NCI-H1092 (cell line): ENCODE measurements around the gene NQO1.

Source experiments
- DNase-seq: peaks from one replicate; lab custom pipeline; 2025; lab: John Stamatoyannopoulos, UW

NQO1 gene

DNA sequence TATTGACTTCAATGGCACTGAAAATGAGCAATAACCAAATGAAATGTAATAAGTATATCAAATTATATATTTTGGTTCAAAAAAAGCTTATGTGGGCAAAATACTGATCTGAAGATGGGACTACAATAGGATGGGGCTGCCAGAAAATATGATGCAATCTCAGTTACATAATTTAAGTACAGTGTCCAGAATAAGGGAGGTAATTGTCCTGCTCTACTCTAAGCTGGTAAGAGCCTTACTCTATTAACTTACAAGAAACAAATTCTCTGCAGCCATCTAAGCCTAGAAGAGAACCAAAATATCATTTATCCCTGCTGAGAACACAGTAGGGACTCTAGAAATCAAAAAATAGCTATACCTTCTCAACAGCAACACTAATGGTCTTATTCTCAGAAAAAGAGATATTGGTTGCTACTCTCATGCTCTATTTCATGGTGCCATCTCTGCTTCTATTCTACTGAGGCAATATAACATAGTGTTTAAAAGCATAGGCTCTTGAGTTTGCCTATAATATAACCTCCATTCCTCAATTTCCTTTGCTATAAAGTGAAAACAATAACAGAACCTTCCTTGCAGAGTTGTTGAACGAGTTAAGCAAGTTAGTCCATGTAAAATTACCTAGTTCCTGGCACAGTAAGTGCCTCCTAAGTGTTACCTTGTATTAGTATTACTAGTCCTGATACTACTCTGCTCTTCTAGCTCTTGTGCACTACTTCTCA, 19.9 kb downstream of the NQO1 start:
- DNase-seq: no peak

DNA sequence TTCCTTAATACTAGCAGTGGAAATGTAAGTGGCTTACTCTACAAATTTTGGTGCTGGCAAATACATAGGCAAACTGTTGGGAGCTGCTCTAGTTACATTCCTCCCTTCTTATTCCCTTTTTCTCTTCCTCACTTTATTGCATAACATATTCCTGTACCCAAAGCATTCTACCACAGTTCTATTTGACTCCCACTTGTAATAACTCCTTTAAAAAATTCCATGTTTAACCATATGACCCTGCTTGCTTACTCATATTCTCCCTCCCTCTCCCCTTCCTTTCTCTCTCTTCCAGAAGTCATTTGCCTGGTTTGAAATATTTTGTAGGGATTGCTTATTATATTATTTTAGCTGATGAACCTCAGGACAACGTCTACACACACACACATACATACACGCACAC, 22.7 kb downstream of the NQO1 start:
- DNase-seq: no peak

DNA sequence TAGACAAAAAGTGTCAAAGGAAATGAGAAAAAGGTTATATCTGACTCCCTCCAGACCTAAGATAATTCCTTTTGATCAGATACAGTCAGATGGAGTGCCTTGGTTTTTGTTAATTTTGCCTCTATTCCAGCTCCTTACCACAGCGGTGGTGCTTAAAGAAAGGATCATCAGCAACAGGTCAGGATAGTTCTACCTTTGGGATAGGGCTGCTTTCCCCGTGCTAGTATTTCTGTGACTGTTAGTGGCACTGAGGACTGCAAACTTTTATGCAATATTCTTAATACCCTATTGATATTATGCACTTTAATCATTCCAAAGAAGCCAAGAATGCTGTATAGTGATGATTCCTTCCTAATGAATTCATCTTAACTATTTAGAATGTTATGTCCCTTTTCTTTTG, 24.5 kb downstream of the NQO1 start:
- DNase-seq: no peak

DNA sequence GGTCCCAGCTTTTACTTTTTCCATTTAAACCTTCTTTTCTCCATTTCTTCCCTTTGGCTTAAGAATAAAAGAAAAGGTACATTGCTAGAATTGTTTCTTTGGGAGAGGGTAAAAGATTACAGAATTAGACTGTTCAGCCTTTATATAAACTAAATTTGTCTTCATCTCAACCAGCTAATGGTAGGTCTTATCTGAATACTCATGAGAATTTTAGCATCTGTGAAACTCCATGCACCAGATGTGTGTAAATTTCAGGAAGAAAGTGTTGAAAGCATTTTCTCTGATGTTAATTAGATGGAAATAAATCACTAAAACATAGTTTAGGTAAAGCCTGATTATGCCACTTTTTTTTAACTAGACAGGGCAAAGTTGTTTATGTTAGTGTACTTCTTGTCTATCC, 24.9 kb downstream of the NQO1 start:
- no peak for DNase-seq

DNA sequence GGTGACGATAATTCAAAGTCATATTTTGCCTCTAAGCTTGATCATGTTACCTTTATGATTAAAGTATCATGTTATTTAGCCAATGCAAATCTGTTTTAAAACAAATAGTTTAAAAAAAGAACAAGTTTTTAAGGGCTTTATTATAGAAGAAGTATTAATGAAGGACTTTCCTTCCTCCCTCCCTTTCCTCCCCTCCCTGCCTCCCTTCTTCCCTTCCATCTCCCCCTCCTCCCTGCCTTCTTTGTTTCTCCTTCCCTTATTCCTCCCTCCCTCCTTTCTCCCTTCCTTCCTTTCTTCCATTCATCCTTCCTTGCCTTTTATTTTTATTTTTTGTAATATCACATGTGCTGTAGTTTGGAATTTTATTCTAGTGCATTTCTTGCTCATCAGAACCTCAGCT, 26.4 kb downstream of the NQO1 start:
- DNase-seq: no peak

DNA sequence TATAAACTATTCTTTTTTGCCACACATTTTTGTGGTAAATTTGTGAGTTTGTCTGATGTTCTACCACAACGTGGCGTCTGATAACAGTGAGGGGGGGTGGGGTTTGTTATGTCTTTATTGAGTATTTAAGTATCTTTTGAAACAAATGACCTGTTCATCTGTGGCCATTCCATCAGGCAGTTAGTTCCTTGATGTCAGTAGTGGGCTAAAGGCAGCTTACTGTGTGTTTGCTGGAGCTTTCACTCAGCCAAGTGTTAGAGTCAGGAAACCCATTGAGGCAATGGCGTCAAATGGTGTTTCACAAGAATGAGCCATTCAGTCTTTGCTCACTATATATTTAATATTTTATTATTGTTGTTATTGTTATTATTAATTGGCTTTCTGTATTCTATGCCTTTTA, 28.0 kb downstream of the NQO1 start:
- no peak for DNase-seq

DNA sequence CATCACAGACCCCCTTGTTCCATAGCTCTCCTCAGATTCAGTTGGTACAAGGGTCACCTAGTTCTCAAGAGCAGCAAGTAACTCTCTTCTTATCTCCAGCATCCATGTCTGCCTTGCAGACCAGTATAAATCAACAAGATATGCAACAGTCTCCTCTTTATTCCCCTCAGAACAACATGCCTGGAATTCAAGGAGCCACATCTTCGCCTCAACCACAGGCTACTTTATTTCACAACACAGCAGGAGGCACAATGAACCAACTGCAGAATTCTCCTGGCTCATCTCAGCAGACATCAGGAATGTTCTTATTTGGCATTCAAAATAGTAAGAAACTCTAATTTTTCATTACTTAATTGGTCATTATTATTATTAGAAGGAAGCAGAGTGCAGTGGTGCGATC, 32.4 kb downstream of the NQO1 start:
- no peak for DNase-seq

DNA sequence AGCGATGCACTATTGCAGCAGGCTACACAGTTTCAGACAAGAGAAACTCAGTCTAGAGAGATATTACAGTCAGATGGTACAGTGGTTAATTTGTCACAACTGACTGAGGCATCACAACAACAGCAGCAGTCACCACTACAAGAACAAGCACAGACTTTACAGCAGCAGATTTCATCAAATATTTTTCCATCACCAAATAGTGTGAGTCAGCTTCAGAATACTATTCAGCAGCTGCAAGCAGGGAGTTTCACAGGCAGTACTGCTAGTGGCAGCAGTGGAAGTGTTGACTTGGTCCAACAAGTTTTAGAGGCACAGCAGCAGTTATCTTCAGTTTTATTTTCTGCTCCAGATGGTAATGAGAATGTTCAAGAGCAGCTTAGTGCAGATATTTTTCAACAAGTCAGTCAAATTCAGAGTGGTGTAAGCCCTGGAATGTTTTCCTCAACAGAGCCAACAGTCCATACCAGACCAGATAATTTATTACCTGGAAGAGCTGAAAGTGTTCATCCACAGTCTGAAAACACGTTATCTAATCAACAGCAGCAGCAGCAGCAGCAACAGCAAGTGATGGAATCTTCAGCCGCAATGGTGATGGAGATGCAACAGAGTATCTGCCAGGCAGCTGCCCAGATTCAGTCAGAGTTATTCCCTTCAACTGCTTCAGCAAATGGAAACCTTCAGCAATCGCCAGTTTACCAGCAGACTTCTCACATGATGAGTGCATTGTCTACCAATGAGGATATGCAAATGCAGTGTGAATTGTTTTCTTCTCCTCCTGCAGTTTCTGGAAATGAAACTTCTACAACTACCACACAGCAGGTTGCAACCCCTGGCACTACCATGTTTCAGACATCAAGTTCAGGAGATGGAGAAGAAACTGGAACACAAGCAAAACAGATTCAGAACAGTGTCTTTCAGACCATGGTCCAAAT, 34.1 kb downstream of the NQO1 start:
- DNase-seq: no peak

DNA sequence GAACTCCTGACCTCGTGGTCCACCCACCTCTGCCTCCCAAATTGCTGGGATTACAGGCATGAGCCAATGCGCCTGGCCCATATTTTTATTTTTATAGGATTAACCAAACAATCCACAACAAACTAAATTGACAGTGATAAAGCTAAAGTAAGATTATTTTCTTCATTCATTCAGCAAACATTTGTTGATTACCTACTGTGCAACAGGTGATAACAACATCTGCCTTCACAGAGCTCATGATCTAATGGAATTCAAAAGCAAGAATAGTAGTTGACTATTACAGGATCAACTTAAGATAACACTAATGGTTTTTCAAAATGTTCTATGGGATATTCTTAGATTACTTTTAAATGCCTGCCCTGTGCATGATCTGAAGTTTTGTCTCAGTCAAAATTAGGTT, 37.8 kb downstream of the NQO1 start:
- no peak for DNase-seq

DNA sequence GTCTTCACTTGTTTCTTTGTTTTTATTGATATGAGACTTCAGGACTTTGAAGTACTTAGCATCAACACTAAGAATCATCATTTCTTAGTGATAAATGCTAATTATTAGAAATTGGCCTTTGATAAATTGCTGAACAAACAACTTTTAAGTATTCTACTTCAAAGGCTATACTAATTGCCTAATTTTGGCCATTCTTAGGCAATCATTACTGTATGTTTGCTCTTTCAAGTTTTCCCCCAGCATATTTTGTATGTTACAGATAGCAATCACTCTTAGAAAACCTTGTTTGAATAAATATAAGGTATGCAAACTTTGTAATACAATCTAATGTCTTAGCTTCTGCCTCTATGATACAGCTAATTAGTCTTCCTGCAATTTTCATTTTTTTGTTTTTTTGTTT, 46.0 kb downstream of the NQO1 start:
- DNase-seq: no peak

DNA sequence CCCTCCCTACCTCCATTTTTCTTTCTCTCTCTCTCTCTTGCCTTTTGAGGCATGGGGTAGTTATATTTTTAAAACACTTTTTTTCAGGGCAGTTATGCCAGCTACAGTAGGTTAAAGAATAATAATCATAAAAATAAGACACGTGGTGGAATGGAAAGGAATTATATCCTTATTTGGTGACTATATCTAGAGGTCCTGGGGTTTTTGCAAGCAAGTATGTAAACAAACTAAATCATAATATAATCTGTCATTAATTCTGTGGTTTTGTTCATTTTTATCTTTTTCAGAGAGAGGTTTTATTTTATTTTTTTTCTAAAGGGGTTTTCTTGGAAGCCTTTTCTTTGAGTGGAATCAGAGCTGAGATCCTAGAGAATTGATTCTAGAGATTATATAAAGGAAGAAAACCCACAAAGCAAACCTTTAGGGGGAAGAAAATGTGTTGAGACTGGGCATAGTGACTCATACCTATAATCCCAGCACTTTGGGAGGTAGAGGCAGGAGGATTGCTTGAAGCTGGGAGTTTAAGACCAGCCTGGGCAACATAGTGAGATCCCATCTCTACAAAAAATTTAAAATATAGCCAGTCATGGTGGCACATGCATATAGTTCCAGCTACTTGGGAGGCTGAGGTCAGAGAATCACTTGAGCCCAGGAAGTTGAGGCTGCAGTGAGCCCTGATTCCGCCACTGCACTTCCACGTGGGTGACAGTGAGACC, 53.2 kb downstream of the NQO1 start:
- no peak for DNase-seq

DNA sequence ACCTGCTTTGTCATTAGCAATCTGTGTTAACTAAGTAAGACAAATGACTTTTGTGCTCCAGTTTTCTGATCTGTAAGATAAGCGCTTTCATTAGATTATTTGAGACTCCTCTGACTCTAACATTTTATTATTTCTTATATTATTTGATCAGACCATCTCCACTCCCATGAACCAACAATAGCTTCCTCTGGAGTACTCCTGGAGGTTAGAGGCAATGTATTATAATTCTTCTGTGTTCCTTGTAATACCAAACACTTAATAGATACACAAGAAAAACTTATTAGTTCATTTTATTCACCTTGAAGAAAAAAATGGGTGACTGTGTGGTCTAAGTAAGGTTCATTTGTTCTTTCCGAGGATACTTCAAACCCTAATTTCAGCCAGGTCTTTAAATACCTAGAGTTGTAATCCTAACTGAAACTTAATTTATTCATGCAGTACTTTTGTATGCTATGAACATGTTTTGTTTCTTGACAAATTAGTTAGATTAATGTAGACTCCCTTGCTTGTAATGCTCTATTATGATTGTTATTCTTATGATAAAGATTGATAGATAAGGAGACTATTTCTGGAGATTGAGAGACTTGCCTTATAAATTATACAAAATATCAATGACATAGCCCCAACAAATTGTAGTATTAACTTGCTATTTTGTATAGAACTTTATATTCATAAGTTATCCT, 53.9 kb downstream of the NQO1 start:
- no peak for DNase-seq

DNA sequence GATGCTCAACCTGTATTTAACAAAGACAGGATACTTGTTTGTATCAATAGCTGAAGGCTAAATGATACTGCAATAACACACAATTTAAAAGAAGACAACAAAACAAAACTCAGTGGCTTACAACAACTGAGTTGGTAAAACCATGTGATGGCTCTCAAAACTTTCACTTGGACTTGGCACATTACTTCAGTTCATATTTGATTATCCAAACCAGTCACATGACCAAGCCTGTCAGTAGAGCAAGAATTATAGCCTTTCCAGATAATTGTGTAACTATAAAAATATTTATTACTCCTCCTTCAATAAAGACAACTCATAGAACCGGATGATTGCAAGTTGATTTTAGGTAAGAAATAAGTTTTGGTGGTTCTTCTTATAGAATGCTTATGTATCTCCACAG, 56.8 kb downstream of the NQO1 start:
- no peak for DNase-seq

DNA sequence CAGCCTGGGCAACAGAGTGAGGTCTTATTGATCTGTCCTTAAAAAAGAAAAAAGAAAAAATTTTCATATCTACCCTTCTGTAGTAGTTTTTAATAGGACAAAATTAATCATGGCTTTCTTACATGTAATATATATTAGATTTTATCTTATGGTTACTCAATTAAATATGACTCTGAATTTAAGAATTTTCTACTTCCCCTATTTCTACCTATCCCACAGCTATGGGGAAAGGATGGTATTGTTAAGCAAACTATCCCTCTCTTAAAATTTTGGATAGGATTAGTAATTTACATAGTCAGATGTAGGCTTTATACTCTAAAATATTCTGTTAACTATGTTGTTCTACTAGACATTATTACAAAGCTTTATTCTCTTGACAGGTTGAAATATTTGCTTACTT, 62.5 kb downstream of the NQO1 start:
- no peak for DNase-seq

DNA sequence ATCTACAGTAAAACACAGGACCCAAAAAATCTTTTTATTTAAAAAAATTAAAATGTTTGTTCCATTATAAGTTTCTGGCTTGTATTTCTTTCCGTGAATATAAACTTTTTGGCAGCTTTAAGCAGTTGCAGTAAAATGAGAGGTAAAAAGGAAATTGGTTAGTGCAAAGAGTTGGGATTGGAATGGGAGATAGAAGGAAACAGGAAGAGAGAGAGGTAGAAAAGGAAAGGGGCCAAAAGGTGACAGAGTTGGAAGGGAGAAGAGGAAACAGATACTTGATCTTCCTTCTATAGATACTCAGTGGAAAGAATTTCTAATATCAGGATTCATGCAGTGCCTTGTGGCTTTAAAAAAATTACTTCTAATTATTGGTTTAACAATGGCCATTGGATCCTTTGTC, 63.5 kb downstream of the NQO1 start:
- DNase-seq: no peak

DNA sequence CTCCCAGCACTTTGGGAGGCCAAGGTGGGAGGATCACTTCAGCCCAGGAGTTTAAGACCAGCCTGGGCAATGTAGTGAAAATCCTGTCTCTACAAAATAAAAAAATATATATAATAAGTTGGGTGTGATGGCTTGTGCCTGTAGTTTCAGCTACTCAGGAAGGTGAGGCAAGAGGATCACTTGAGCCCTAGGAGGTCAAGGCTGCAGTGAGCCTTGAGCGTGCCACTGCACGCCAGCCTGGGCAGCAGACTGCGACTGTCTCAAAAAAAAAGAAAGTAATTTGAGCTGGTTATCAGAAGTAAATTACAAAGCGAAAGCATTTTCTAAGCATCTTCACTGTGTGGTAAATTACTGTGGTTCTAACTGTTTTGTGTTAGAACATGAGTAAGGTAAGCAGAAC, 66.2 kb downstream of the NQO1 start:
- DNase-seq: no peak
